Transverse colon (tissue), 3 donors: ENCODE data around the gene STIP1.

Source experiments
- CTCF ChIP-seq, 5 experiments: fragments of 200-600 bp in 3 of 5; fragments of 450-650 bp in 2 of 5; sonication (generic) in 3 of 5; IDR thresholded peaks; 1 replicate in 2 of 5; 2 replicates in 3 of 5; pipeline ENCODE4 v1.5.1; 2016 to 2017; ENCODE audit warnings: antibody characterized with exemption in 5 of 5, inconsistent platforms in 3 of 5, mild to moderate bottlenecking in 2 of 5, moderate library complexity in 1 of 5
- POLR2A ChIP-seq: fragments of 450-650 bp; IDR thresholded peaks from one replicate; pipeline ENCODE4 v1.6.1; 2016; ENCODE audit warnings: antibody characterized with exemption, mild to moderate bottlenecking, moderate library complexity

- TF ChIP-seq CTCF (IDR thresholded peaks at IDR 0.05), result no peak
- no peak for TF ChIP-seq POLR2A
Measured at GRCh38 chr11:64253481-64253880, 67.5 kb downstream of the STIP1 start.
